Amniotic epithelial cell (primary cell): ENCODE data around the gene FCGR3A.
A peak's percentile ranks its signal among the peaks of the same experiment; 100 is the strongest.
"Not testable (repeated sequence)": the region's sequence is repeated elsewhere in the genome, so short reads cannot be mapped to it uniquely, and the experiment has no call there.

ENCODE experiments used
- DNase-seq: peaks from one replicate; pipeline ENCODE4 v3.0.0-alpha.2; 2010; ENCODE audit warnings: low read depth

FCGR3A gene

GRCh38 chr1:161556990-161557389, 7.4 kb upstream of the FCGR3A start:
- DNase-seq = not testable (repeated sequence)

DNA sequence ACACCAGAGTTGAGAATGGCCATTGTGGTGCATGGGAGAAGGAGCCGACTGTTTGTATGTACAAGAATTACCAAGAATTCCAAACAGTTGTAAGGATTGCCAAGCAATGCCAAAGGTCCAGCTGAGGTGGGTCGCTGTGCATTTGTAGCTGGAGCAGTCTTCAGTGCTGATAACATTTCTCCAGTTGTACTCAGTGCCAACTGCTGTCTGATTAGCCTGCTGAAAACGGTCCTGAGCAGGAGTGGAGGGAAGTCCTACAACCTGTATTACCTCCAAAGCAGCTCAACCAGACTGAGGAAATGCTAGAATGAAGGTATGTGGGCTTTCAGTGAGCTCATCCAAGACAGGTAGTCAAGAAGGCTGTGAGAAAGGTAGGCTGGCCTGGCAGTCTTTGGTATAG, 6.5 kb upstream of the FCGR3A start:
- not testable (repeated sequence) for DNase-seq

DNA sequence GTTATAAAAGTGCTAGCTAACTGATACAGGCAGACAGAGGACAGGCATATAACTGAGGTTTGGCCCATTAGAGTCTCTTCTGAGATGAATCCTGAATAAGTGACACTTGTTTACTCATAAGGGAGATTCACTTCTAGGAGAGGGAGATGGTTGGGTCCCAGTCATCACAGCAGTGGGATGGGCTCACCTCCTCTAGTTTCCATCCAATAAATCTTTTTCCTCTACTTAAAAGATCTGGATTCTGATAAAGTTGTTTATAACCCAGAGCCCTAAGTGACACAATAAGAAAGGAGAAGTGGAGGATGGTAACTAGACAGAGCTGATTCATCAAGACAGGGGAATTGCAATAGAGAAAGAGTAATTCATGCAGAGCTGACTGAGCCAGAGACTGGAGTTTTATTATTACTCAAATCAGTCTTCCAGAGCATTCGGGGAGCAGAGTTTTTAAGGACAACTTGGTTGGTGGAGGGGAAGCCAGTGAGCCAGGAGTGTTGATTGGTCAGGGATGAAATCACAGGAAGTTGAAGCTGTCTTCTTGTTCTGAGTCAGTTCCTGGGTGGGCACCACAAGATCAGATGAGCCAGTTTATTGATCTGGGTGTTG, 5.3 kb upstream of the FCGR3A start:
- DNase-seq = peak; percentile 50

- DNase-seq = not testable (repeated sequence)
These were observed 4.7 kb upstream of the FCGR3A start for GRCh38 chr1:161554340-161554739.

GRCh38 chr1:161553631-161554030, 4.0 kb upstream of the FCGR3A start:
- DNase-seq = not testable (repeated sequence)

GRCh38 chr1:161550942-161551341, 1.3 kb upstream of the FCGR3A start:
- peak; percentile 36 for DNase-seq

- DNase-seq = not testable (repeated sequence)
These were observed 740 bp downstream of the FCGR3A start for GRCh38 chr1:161548749-161549406.

DNA sequence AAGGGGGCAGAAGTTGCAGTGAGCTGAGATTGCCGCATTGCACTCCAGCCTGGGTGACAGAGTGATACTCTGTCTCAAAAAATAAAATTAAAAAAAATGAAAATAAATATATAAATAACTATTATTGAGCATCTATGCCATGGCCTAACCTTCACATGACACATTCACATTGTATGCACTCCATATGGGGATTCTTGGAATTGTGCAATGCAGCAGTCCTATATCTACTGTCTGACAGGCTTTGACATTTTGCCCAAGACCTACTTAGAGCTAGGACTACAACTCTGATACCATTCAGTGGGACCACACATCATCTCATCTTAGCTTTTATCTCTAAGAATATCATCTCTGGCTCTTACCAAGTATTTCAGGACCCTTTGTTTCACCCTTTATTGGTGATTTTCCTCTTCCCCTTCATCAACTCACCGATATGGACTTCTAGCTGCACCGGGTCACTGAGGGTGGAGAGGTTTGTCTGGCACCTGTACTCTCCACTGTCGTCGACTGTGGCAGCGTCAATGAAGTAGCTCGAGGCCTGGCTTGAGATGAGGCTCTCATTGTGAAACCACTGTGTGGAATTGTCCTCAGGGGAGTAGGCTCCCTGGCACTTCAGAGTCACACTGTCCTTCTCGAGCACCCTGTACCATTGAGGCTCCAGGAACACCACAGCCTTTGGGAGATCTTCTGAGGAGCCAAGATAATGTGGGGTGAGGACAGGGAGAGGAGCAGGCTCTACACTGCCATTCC, 1.4 kb downstream of the FCGR3A start:
- DNase-seq = not testable (repeated sequence)

- DNase-seq = not testable (repeated sequence)
These were observed 4.5 kb downstream of the FCGR3A start for GRCh38 chr1:161545005-161545731.

- not testable (repeated sequence) for DNase-seq
These were observed 6.5 kb downstream of the FCGR3A start for GRCh38 chr1:161543125-161543524.

DNA sequence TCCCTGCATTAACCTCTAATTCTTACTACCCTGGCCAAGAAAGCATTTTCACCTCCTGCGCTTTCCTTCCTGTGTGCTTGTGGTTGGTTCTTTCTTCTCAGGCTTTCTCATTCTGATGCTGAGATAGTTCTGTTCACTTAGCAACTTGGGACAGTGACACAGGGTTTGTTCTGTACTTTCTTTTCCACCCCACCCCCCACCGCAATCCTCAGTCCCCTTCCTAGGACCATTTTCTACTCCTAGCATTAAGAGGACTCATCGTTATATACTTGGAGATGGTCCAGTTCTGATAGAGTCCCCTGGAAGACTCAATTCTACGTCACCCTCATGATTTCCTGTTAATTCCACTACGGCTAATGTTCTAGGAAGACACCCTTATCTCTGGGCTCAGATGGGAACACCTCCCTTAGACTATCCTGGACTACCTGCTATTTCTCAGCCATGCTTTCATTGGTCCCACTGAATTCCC, 7.5 kb downstream of the FCGR3A start:
- not testable (repeated sequence) for DNase-seq

GRCh38 chr1:161540570-161540960, 9.1 kb downstream of the FCGR3A start:
- not testable (repeated sequence) for DNase-seq

GRCh38 chr1:161539731-161540569, 9.7 kb downstream of the FCGR3A start:
- peak; percentile 69 for DNase-seq

GRCh38 chr1:161538925-161539479, 10.6 kb downstream of the FCGR3A start:
- DNase-seq = not testable (repeated sequence)

GRCh38 chr1:161537068-161537669, 12.4 kb downstream of the FCGR3A start:
- DNase-seq = not testable (repeated sequence)

GRCh38 chr1:161532644-161533567, 16.7 kb downstream of the FCGR3A start:
- DNase-seq = not testable (repeated sequence)

- peak; percentile 19 for DNase-seq
These were observed 17.5 kb downstream of the FCGR3A start for GRCh38 chr1:161531986-161532643.

GRCh38 chr1:161530671-161531641, 18.7 kb downstream of the FCGR3A start:
- DNase-seq = peak; percentile 93
